Adrenal gland (tissue), 12 donors: ENCODE results near the gene SETBP1. TPM values are rescaled to one million over a fixed set of nuclear protein-coding genes. Genes with fewer than 3 reads are reported as not detected.
A peak's percentile ranks its signal among the peaks of the same experiment; 100 is the strongest.

ENCODE experiments used
- DNase-seq, 7 donors: peaks; one replicate each; pipeline ENCODE4 v3.0.0-alpha.2; 2019 to 2020
- H3K27ac ChIP-seq, 5 donors: fragments of 200-600 bp; sonication (generic) in 4 of 5; 1 replicate in 3 of 5; 2 replicates in 2 of 5; pipeline versions ENCODE4 v1.5.1 to v1.8.0; 2016 to 2020; ENCODE audit warnings: mild to moderate bottlenecking in 1 of 5
- H3K27me3 ChIP-seq: fragments of 200-600 bp; 2 replicates; pipeline ENCODE4 v1.8.0; 2021
- H3K36me3 ChIP-seq, 2 donors: fragments of 200-600 bp; replicated peaks in 1 of 2; 1 replicate in 1 of 2; 2 replicates in 1 of 2; pipeline versions ENCODE4 v1.5.1 to v1.8.0; 2018 to 2022
- H3K4me1 ChIP-seq, 2 donors: fragments of 200-600 bp; replicated peaks in 1 of 2; 1 replicate in 1 of 2; 2 replicates in 1 of 2; pipeline versions ENCODE4 v1.5.1 to v1.8.0; 2018 to 2021
- H3K4me3 ChIP-seq, 4 donors: fragments of 200-600 bp; sonication (generic) in 3 of 4; one replicate each; pipeline ENCODE4 v1.5.1; 2016 to 2018
- H3K9me3 ChIP-seq, 3 donors: fragments of 200-600 bp; sonication (generic) in 1 of 3; replicated peaks in 1 of 3; 1 replicate in 2 of 3; 2 replicates in 1 of 3; pipeline versions ENCODE4 v1.5.1 to v1.8.0; 2016 to 2021
- CTCF ChIP-seq, 6 experiments: fragments of 450-650 bp in 4 of 6; fragments of 200-600 bp in 2 of 6; sonication (generic) in 1 of 6; IDR thresholded peaks; 1 replicate in 5 of 6; 2 replicates in 1 of 6; pipeline versions ENCODE4 v1.5.1 to v1.8.0; 2016 to 2021; ENCODE audit warnings: antibody characterized with exemption in 6 of 6, mild to moderate bottlenecking in 2 of 6, moderate library complexity in 1 of 6
- POLR2A ChIP-seq, 2 donors: fragments of 450-650 bp; IDR thresholded peaks; one replicate each; pipeline ENCODE4 v1.6.1; 2017; ENCODE audit warnings: antibody characterized with exemption in 2 of 2, mild to moderate bottlenecking in 2 of 2, moderate library complexity in 1 of 2
- WGBS, 4 donors: extraction: QIAGEN DNeasy Blood & Tissue Kit in 2 of 4; methylation state at CpG; one replicate each; pipeline versions ENCODE4 v1.1.5 to v1.1.7; 2013 to 2017; 5-methylcytosine and 5-hydroxymethylcytosine counted together
- intact Hi-C, 2 donors: fragments of 100-400 bp; cut with DNase I; formaldehyde crosslinking; loops; one replicate each; pipeline versions ENCODE4 v1.14.1 to v1.15.0; 2022 to 2023
- polyA plus RNA-seq, 3 donors: library from polyadenylated mRNA; stranded (reverse); fragments of 200-250 nt in 2 of 3; fragments of 350-450 nt in 1 of 3; fragmentation: Illumina TruSeq in 1 of 3; extraction: RNeasy Lipid Tissue Mini Kit (QIAGEN cat#74804) in 1 of 3; gene quantifications; one replicate each; pipeline ENCODE4 v1.2.3, GENCODE V29; 2013 to 2014
- total RNA-seq, 9 donors: library from RNA; depleted of rRNA in 4 of 9; stranded (reverse); fragments of >200 nt in 4 of 9; fragments of 120-200 nt in 1 of 9; fragmentation: NEBNext Ultra II Directional in 1 of 9; extraction: Animal tissue kit (Norgen Biotek cat#: 25700) in 1 of 9; gene quantifications; one replicate each; pipeline versions ENCODE4 v1.1.0 to v1.2.4, GENCODE V29; 2013 to 2023
- donor health status: healthy with polysubstance abuse.
- donor health status: Bipolar disorder and iron deficiency.
- donor health status: DM: yes; HTN: yes; CAD: no.
- donor health status: DM: no; HTN: no; CAD: no.
- donor health status: DM: no; HTN: no; CAD: no.
- donor health status: DM: yes; HTN: yes; CAD: no.

SETBP1 gene
- total and polyA plus RNA-seq, 12 donors, result 1.2 to 18.0 (median 9.4) TPM

DNA sequence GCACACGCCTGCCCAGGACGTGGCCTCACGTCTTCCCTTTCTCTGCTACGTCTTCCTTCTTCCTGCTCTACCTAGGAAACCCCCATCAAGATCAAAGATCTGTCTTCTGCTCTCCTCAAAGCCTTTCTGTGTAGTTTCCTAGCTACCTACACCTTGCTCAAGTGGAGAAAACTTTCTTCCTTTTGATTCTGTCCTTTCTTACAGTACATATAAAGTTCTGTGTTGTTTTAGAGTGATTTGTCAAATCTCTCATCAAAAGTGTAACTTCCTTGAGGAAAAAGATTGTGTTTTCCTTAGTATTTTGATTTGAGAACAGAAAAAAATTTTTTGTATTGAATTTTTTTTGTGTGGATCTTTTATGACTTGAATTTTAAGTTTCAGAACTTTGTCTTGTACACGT, 17.8 kb downstream of the SETBP1 start:
- no peak overlapping the region for H3K27ac ChIP-seq
- no peak overlapping the region for H3K4me3 ChIP-seq
- H3K9me3 ChIP-seq, result no peaks in the 10 kb centered on the region
- DNase-seq, result no peak
- H3K27me3 ChIP-seq, result no peaks in the 10 kb centered on the region
- 82 to 92% (median 84%) methylated on average over 5 of the region's 5 CpGs for WGBS, 4 donors
- H3K4me1 ChIP-seq, result peaks cover 0 to 7% of the 10 kb centered on the region in 2 donors
- intact Hi-C loops, result no loop called here
- H3K36me3 ChIP-seq, result no peaks in the 10 kb centered on the region
- no peak for TF ChIP-seq POLR2A (IDR thresholded peaks at IDR 0.05)
- no peak for TF ChIP-seq CTCF (IDR thresholded peaks at IDR 0.05)

DNA sequence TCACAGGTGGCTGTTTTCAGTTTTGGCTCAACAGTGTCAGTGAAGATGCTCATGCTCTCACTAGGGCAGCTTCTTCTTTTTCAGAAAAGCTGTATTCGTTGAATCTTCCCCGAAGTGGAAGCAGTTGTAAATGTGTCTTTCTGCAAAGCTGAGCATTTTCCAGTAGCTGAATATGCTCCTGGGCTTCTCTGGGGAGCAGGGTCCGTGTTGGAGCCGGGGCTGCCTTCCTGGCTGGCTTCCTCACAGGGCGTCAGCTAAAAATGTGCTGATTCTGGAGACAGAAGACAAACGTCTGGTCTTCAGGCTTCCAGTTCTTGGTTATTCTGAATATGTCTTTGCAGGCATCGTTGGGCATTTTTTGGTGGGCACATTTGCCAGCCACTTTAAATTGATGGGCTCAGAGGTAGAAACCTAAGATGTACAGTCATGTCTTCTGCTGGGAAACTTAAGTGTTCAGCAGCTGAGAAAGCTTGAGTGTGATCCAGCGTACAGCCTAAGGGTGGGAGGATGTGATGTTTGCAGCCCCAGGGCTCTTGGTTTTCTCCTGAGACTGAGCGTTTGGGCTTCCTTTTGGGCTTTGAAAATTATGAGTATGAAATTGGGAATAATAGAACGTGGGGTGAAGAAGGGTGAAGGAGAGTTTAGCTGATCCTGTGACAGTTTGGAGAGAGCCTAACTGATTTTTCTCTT, 19.0 kb downstream of the SETBP1 start:
- no peaks in the 10 kb centered on the region for H3K9me3 ChIP-seq
- no peaks in the 10 kb centered on the region for H3K27me3 ChIP-seq
- H3K4me1 ChIP-seq, result peaks cover 0 to 7% of the 10 kb centered on the region in 2 donors
- intact Hi-C loops, result no loop called here
- WGBS, 4 donors, result 51 to 57% (median 55%) methylated on average over 10 of the region's 10 CpGs
- no peak overlapping the region for H3K4me3 ChIP-seq
- DNase-seq, result no peak
- H3K27ac ChIP-seq, result peak overlapping the region in 2 of 5 donors; percentile 38 to 50
- TF ChIP-seq CTCF (IDR thresholded peaks at IDR 0.05) (no peak), POLR2A (IDR thresholded peaks at IDR 0.05) (no peak)
- no peaks in the 10 kb centered on the region for H3K36me3 ChIP-seq

GRCh38 chr18:44700652-44701051, 20.0 kb downstream of the SETBP1 start:
- Histone ChIP-seq H3K36me3 (no peaks in the 10 kb centered on the region), H3K27ac (peak overlapping the region in 2 of 5 donors; percentile 48 to 67), H3K9me3 (no peaks in the 10 kb centered on the region), H3K27me3 (no peaks in the 10 kb centered on the region), H3K4me3 (no peak overlapping the region), H3K4me1 (peaks cover 0 to 7% of the 10 kb centered on the region in 2 donors)
- intact Hi-C loops, result no loop called here
- DNase-seq, result no peak
- WGBS, 4 donors, result 48 to 60% (median 55%) methylated on average over 5 of the region's 5 CpGs
- TF ChIP-seq CTCF (IDR thresholded peaks at IDR 0.05) (no peak), POLR2A (IDR thresholded peaks at IDR 0.05) (no peak)

DNA sequence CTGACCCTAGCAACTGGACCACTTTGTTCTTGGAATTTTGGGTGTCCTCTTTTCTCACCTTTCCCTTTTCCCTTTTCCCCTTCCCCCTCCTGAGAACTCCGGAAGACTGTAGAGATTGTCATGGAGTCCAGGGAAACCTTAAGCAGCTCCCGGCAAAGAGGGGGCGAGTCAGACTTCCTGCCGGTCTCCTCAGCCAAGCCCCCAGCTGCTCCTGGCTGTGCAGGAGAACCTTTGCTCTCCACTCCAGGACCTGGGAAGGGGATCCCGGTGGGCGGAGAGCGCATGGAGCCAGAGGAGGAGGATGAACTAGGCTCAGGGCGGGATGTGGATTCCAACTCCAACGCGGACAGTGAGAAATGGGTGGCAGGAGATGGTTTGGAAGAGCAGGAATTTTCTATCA, 20.5 kb downstream of the SETBP1 start:
- peaks cover 0 to 6% of the 10 kb centered on the region in 2 donors for H3K4me1 ChIP-seq
- H3K4me3 ChIP-seq, result peak overlapping the region in 1 of 4 donors; percentile 2
- H3K9me3 ChIP-seq, result no peaks in the 10 kb centered on the region
- no peak for TF ChIP-seq CTCF (IDR thresholded peaks at IDR 0.05)
- no peak for TF ChIP-seq POLR2A (IDR thresholded peaks at IDR 0.05)
- no peaks in the 10 kb centered on the region for H3K36me3 ChIP-seq
- DNase-seq, result no peak
- intact Hi-C loops, result no loop called here
- no peaks in the 10 kb centered on the region for H3K27me3 ChIP-seq
- peak overlapping the region in 2 of 5 donors; percentile 48 to 67 for H3K27ac ChIP-seq
- 80 to 86% (median 82%) methylated on average over 9 to 10 of the region's 10 CpGs for WGBS, 4 donors
